Lower lobe of right lung (tissue), 2 donors: ENCODE results near the gene FGFR4. TPM values are rescaled to one million over a fixed set of nuclear protein-coding genes. Genes with fewer than 3 reads are reported as not detected.

Source experiments
- ATAC-seq, 2 donors: fragments of 200-7000 bp; cut with Tn5 transposase; one replicate each; pipeline ENCODE4 v1.9.1; 2020 to 2022; ENCODE audit warnings: mild to moderate bottlenecking in 2 of 2, moderate library complexity in 2 of 2
- DNase-seq: peaks from one replicate; pipeline ENCODE4 v3.0.0-alpha.2; 2020
- H3K27ac ChIP-seq: fragments of 200-600 bp; one replicate; pipeline ENCODE4 v1.8.0; 2022
- H3K27me3 ChIP-seq: fragments of 200-600 bp; one replicate; pipeline ENCODE4 v1.8.0; 2022; ENCODE audit warnings: low read depth
- H3K36me3 ChIP-seq: fragments of 200-600 bp; one replicate; pipeline ENCODE4 v1.8.0; 2022; ENCODE audit warnings: mild to moderate bottlenecking
- H3K4me1 ChIP-seq: fragments of 200-600 bp; one replicate; pipeline ENCODE4 v1.8.0; 2022
- H3K4me3 ChIP-seq: fragments of 200-600 bp; one replicate; pipeline ENCODE4 v1.8.0; 2022; ENCODE audit warnings: mild to moderate bottlenecking
- H3K9me3 ChIP-seq: fragments of 200-600 bp; one replicate; pipeline ENCODE4 v1.8.0; 2022
- intact Hi-C: fragments of 100-400 bp; cut with DNase I; formaldehyde crosslinking; loops from one replicate; pipeline ENCODE4 v1.11.0; 2022
- total RNA-seq: library from RNA; stranded (reverse); fragmentation: NEBNext Ultra II Directional; extraction: Animal tissue kit (Norgen Biotek cat#: 25700); gene quantifications from one replicate; pipeline ENCODE4 v1.2.1, GENCODE V29; 2021
- TF ChIP-seq, protein P1 (sequence below): fragments of 200-600 bp; IDR thresholded peaks from one replicate; pipeline ENCODE4 v1.8.0; 2022; ENCODE audit warnings: antibody characterized with exemption, mild to moderate bottlenecking
- donor health status: DM: no; HTN: yes; CAD: no; lungs with severe emphysema.

Gene FGFR4
- total RNA-seq, 1 donor from 2014 or later: 59.7 TPM

DNA sequence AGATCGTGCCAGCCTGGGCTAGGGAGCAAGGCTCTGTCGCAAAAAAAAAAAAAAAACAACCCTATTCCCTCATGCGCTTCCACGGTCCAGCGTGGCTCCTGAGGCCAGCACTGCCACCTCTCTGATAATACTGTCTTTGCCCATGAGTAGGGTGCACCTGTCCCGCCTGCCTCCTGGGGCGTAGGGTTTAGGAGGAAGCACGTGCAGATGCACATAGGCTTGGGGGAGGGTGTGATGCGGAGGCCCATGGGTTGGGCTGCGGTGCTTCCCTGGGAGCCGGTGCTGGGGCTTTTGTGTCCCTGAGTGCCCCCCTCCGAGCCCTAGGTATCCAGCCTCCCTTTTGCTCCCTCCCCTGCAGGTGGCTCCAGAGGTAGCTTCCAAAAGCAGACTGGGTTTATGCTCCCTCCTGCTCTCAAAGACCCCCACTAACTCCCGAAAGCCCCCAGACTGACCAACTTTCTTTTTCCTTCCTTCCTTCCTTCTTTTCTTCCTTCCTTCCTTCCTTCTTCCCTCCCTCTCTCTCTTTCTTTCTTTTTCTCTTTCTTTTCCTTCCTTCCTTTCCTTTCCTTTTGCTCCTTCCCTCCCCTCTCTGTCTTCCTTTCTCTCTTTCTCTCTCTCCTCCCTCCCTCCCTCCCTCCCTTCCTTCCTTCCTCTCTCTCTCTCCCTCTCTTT, 12.8 kb downstream of the FGFR4 start:
- Histone ChIP-seq H3K27ac (no peak overlapping the region), H3K4me1 (peaks cover 13% of the 10 kb centered on the region), H3K36me3 (no peaks in the 10 kb centered on the region), H3K27me3 (no peaks in the 10 kb centered on the region), H3K9me3 (no peaks in the 10 kb centered on the region), H3K4me3 (no peak overlapping the region)
- intact Hi-C loops: no loop called here
- TF ChIP-seq, protein P1, sequence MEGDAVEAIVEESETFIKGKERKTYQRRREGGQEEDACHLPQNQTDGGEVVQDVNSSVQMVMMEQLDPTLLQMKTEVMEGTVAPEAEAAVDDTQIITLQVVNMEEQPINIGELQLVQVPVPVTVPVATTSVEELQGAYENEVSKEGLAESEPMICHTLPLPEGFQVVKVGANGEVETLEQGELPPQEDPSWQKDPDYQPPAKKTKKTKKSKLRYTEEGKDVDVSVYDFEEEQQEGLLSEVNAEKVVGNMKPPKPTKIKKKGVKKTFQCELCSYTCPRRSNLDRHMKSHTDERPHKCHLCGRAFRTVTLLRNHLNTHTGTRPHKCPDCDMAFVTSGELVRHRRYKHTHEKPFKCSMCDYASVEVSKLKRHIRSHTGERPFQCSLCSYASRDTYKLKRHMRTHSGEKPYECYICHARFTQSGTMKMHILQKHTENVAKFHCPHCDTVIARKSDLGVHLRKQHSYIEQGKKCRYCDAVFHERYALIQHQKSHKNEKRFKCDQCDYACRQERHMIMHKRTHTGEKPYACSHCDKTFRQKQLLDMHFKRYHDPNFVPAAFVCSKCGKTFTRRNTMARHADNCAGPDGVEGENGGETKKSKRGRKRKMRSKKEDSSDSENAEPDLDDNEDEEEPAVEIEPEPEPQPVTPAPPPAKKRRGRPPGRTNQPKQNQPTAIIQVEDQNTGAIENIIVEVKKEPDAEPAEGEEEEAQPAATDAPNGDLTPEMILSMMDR: no peak
- DNase-seq (no peak), ATAC-seq (no peak)

DNA sequence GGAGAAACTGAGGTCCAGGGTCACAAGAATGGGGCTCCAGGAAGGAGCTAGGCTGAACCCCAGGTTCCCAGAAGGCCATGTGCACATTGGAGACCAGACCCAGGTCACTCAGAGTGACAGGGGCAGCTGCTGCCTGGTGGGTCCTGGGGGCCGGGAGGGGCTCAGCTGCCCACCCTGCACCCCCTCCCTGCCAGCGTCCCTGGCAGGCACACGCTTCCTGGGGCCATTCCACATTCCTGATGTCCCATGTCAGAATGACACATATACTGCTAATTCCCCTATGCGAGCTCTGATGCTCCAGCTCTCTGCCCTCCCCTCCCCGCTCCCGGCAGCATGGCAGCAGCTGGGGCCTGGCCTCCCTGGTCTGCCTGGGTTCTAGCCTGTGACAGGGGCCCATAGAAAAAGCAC, 14.0 kb downstream of the FGFR4 start:
- TF ChIP-seq, protein P1: no peak
- DNase-seq: no peak
- intact Hi-C loops: no loop called here

GRCh38 chr5:177103523-177104253, 17.0 kb downstream of the FGFR4 start:
- intact Hi-C loops: no loop called here
- Histone ChIP-seq H3K36me3 (no peaks in the 10 kb centered on the region), H3K9me3 (no peaks in the 10 kb centered on the region), H3K27ac (no peak overlapping the region), H3K4me3 (no peak overlapping the region), H3K4me1 (no peaks in the 10 kb centered on the region), H3K27me3 (no peaks in the 10 kb centered on the region)
- TF ChIP-seq, protein P1: no peak
- ATAC-seq (peak in 1 of 2 donors; percentile 10), DNase-seq (no peak)

More for the DNA sequence above, 14.0 kb downstream of the FGFR4 start:
- H3K27ac ChIP-seq: no peak overlapping the region
- no peaks in the 10 kb centered on the region for H3K27me3 ChIP-seq
- no peaks in the 10 kb centered on the region for H3K9me3 ChIP-seq
- H3K36me3 ChIP-seq: no peaks in the 10 kb centered on the region
- H3K4me1 ChIP-seq: peaks cover 1% of the 10 kb centered on the region
- ATAC-seq: no peak
- H3K4me3 ChIP-seq: no peak overlapping the region

DNA sequence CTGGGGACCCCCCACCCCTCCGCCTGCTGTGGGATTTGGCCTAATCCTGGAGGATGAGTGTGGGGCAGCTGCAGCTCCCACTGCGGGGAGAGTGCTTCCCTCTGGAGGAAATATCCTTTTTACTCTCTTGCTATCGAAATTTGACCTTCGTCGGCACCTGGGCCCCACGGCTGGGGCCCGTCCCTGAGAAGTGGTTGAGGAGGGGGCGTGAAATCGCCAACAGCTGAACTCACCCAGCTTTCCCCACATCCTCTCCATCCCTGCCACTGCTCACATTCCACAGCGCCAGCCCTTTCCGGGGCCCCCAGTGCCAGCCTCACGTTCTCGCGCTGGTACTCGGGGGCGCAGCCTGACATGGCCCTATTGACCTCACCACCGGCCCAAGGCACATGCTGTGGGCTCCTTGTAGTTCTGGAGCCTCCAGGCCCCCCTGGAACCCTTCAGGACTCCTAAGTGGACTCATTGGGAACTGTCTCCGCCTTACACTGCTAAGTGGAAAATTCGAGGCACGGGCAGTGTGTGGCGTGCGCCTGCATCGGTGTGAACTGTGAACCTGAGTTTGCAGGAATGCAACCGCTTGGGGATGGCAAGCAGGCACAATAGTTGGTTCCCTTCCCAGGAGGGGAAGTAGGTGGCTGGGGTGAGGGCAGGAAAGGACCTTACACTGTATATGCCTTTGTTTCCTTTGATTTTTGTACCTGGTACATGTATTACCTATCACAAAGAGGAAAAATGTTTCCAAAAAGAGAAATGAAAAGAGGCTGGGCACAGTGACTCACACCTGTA, 19.2 kb downstream of the FGFR4 start:
- H3K9me3 ChIP-seq: no peaks in the 10 kb centered on the region
- H3K36me3 ChIP-seq: no peaks in the 10 kb centered on the region
- ATAC-seq (no peak), DNase-seq (no peak)
- no peaks in the 10 kb centered on the region for H3K27me3 ChIP-seq
- no peaks in the 10 kb centered on the region for H3K4me1 ChIP-seq
- no peak overlapping the region for H3K4me3 ChIP-seq
- no peak overlapping the region for H3K27ac ChIP-seq
- intact Hi-C loops: no loop called here
- TF ChIP-seq, protein P1: no peak

GRCh38 chr5:177107159-177107558, 20.4 kb downstream of the FGFR4 start:
- Histone ChIP-seq H3K27me3 (no peaks in the 10 kb centered on the region), H3K36me3 (no peaks in the 10 kb centered on the region), H3K27ac (no peak overlapping the region), H3K4me3 (no peak overlapping the region), H3K4me1 (no peaks in the 10 kb centered on the region), H3K9me3 (no peaks in the 10 kb centered on the region)
- intact Hi-C loops: no loop called here
- DNase-seq: no peak
- ATAC-seq: no peak
- TF ChIP-seq, protein P1: no peak
